Stimulated activated CD8-positive, alpha-beta memory T cell treated with anti-CD3 and anti-CD28 coated beads, Interleukin-4, amount 100 ng/mL, for 1 hour (primary cell): ENCODE results near the gene CCND2.

Source experiments
- DNase-seq, 2 donors: peaks; one replicate each; pipeline ENCODE4 v3.0.0-alpha.2; 2020; ENCODE audit warnings: low read depth in 2 of 2, low spot score in 1 of 2

CCND2 gene

DNA sequence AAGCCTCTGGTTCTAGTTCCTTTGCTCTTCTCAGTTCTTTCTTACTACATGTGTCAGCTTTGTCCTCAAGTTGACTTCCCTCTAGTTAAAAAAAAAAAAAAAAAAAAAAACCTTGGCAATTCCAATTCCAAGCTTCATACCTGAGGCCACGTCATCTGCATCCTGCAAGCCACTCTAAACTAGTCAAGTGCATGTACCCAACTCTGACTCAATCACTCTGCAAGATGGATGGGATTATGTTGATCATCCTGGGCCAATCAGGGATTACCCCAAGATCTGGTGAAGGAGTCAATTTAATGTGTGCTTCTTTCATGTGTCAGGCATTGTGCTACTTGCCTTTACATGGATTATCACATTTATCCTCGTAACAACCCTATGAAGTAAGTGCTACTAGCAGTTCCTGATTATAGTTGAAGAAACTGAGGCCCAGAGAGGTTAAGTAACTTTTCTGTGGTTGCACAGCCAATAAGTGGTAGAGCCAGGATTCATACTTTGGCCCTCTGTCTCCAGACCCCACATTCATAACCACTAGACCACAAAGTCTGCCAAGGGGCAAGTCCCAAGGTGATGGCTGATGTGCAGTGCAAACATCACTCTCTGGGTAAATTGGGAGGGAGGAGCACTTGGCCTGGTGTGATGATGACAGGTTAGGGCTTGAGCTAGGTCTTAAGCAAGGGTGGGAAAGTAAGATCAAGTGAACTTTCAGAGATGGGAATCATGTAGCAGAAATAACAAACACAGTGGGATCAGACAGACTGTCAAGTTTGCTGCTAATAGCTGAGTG is 17.3 kb upstream of the CCND2 start:
- no peak for DNase-seq

DNA sequence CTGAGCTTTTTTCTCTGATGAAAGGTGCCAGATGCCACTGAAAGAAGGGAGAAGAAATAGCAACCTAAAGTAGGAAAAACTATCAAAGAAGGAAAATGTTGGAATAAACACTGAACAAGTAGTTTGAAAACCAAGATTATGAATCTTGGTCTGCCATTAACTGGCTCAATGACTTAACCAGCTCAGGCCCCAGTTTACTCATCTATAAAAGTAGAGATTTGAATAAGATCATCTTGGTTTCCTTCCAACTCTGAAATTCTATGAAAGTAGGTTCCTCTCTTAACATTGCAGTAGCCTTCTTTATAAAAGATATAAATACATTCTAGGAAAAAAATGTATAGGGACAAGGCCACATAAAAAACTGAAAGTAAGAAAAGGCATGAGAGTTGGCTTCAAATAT is 16.1 kb upstream of the CCND2 start:
- DNase-seq: no peak

DNA sequence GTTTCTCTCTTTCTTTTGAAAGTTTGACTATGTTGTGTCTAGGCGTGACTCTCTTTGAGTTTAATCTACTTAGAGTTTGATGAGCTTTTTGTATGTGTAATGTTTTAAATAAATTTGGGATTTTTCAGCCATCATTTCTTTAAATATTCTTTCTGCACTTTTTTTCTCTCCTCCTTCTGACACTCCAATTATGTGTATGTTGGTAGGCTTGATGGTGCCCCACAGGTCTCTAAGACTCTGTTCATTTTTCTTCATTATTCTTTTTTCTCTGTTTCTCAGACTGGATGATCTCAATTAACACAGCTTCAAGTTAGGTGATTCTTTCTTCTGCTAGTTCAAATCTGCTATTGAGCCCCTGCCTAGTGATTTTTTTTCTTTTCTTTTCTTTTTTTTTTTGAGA is 14.5 kb upstream of the CCND2 start:
- DNase-seq: no peak

DNA sequence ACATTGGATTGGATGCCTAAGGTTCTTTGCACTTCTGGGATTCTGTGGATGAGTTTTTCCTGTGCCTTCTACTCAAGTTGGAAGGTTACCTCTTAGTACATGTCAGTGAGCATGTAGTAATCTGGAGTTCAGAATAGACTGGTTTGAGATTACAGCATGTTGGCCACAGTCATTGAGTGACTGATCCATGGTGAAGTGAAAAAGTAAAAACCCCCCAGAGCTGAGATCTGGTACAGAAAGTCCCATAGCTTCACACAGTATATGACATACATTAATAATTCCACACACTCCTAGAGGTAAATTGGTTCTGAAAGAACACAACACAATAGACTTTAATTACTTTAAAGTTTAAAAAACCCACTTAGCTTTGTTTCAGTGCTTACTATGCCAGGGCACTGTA is 11.9 kb upstream of the CCND2 start:
- DNase-seq: no peak

DNA sequence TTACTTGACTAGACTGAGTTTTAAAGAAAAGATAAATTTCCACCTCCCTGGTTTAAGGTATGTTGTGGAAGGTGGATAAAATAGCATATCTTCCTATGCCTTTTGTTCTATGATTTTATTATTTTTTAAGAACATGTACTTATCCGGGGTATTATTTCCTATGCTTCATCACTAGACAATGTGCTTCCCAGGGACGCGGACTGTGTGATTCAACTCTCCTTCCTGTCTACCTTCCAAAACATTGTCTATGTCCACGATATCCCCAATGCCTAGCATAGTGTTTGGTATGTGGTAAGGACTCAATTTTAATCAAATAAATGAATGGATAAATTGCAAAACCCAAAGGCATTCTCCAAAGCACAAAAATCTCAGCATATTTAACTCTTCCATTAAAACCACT is 8.3 kb upstream of the CCND2 start:
- DNase-seq: no peak

DNA sequence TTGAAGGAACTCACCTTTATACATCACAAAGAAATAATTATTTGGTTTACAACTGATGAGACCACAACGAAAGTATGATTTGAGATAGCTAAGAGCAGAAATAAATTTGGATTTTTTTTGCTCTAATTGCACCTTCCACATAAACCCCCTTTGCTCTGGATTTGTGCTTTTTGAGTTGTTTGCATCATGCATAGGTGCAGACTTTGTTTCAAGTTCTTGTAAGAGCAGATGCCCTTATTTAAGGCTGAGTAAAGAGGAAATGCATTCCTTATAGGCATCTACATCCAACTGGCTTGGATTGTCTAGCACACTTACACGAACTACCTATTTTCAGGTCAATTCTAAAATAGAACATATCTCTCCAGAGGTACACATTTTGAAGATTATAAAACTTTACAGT is 6.6 kb upstream of the CCND2 start:
- DNase-seq: no peak

DNA sequence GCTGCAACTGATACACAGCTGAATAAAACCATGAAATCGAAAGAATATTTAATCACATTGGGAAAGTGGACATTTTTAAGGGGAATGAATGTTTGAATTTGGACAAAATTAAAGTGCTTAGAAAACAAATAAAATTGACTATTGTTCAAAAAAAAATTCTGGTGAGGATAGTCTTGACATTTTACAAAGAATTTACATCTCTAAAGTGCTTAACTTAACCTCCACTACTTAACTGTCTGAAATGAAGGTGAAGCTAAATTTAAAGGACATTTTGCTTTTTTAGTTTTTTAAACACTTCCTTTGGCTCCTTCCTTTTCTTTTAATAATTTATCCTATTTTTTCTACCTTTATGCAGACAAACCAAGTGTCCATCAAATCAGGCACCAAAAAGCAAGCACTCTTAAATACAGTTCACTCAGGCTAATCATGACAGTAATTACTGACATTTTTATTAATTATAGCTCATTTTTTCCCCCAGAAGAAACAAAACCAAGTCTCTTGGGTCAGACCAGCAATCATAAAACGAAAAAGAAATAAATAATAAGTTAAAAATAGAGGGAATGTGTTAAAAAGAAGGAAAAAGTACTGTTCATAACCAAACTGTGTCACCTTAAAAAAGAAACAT is 5.7 kb upstream of the CCND2 start:
- no peak for DNase-seq

DNA sequence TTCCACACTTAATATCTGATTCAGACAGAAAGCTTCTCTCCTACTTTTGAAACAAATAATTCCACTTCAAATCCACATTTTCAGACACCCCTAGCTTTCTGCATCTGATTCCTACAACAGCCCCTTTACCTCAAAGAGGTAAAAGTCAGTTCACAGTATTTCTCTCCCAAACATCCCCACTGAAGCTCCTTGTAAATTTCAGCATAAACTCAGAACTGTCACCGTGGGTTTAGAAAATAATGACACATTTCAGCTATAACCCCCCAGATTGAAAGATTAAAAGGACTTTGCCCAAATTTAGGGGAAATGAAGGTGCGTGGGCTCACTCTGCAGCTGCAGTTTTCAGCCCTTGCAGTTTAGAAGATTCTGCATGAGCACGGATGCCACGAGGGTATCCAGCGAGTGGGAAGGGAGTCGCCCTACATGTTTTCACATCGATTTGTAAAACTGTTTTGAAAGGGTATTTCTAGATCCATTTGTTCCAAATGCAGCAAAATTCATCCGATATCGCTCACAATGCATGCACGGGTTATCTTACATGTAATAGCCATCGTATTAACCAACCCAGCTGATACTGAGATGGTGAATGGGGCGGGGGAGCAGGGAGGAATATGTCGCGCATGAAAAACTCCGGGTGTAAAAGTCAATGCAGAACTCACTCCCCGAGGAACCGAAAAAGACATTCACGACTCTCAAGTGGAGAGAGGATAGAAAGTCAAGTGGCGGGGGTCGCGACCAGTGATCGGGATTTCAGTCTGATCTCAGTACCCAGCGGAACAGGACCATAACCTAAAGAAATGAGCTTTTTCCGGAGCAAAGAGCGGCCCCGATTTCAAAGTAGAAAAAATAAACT is 5.0 kb upstream of the CCND2 start:
- no peak for DNase-seq

DNA sequence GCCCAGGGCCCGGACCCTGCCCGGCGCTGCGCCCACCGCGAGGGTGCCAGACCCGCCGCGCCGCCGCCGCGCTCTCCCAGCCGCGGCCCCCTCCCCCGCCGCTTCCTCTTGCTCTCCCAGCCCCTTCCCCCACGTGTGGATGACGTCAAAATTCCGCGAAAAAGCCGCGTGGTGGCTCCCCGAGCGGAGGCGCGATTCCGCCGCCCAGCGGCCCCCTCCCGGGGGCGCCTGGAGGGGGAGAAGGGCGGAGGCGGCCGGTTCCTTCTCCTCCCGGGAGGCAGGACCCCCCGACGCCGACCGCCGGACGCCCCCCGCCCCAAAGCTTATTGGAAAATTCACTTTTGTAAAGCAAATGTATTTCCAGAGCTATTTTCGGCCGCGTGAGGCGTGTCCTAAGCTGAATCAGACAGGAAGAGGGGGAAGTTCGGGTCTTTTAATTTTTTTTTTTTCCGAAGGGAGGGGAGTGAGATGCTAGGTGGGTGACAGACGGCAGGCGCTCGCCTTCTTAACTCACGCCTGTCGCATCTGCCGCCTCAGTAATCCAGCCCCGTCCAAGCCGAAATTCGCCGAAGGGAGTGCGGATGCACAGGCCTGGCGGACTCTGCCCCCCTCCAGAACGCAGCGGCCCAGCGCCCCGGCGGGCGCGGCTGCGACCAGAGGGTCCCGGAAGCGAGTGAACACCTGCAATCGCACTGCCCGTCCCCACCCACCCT is 4.1 kb upstream of the CCND2 start:
- peak; percentile 86 to 87 for DNase-seq

DNA sequence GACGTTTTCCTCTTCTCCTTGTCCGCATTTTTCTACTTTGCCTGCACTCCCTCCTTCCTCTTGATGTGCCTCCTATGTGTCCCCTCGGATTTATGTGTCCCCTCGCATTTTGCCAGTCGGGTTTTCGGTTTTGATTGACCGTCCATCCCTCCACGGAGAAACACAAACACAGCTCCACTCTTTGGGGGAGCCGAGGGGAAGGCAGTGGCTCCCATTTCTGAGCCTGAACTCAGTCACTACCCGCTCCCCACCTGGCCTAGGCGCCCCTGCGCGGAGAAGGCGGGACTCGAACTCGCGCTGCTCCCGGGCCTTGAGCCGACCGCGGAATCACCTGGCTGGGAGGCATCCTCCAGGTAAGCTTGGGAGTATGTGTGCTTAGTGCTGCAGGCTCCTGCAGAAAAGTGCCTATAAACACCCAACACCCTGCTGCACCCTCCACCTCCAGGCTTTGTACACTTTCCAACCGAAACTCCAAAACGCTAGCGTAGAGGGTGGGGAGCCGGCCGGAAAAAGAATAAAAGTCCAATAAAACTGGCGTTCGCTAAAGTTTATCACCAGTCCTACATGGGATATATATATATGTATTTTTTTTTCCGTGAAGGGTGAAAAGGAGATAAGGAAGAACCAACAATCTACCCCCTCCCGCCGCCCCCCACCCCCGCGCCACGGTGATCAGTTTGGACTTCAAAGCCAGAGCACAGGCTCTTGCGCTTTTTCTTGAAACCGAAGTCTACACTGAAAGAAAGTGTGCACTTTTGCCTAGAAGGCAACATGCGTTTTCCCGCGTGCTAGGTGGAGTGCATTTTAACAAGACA is 3.3 kb upstream of the CCND2 start:
- no peak for DNase-seq

DNA sequence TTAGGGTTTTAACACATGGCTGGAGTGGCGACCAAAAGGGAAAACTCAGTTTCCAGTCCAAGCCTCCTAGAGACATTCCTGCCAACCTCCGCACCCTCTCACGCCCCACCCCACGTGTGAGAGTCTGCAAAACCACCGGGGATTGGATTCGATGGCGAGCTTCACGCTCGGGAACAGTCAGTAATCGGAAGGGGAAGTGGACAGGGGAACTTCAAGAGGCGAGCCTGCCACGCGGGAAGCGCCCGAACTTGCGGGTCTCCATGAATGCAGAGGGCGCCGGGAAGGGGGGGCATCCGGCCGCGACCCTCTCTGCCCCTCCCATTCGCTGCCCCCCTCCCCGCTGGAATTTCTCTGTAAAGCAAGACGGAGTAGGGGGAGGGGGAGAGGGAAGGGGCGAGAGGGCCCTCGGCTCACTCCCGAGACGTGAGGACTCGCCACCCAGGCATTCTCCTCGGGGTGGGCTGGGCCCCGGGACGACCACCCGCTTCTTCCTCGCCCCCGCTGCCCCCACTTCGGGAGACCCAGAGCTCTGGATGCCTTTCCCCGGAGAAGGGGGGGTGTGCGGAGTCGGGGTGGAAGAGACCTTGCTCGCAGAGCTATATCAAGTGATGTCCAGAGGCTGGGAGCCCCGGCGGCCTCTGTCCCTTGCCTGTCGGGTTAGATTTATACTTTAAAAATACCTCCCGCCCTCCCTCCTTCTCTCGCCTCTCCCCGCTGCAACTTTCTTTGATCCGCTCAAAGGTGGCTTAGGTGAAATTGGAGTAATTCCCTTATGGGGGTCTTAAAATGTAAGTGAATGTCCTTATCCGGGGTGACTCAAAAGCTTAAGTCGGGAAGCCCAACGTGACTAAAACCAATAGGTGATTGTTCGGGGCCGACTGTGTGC is 2.5 kb upstream of the CCND2 start:
- DNase-seq: no peak

DNA sequence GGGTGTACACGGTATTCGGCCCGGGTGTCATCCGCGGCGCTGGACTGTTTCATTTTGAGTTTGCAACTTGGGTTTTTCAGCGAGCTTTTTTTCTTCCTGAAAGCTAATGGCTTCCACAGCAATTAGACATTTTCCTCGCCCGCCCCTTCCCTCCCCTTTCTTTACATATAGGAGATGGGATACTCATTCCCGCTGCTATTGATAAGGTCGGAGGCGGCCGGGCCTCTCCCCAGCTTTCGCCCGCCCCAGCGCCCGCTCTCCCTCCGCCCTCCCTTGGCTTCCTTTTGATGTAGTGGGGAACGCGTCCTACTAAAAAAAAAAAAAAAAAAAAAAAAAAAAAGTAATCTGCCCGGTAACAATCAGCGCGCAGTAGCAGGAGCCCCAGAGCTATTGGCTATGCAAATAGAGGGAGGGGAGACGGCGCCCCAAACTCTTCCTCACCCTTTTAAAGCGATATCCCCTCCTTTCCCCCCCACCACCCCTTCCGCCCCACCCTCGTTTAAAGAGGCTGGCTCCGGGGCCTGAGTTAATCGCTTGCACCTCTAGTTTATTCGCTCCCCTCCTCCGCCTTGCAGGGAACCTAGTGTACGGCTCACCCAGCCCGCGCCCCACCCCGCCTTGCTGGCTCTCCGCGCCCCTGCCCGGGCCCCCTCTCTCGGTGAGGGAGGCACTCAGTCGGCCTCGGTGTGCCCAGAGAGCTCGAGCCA is 1.7 kb upstream of the CCND2 start:
- DNase-seq: peak in 1 of 2 donors; percentile 80

DNA sequence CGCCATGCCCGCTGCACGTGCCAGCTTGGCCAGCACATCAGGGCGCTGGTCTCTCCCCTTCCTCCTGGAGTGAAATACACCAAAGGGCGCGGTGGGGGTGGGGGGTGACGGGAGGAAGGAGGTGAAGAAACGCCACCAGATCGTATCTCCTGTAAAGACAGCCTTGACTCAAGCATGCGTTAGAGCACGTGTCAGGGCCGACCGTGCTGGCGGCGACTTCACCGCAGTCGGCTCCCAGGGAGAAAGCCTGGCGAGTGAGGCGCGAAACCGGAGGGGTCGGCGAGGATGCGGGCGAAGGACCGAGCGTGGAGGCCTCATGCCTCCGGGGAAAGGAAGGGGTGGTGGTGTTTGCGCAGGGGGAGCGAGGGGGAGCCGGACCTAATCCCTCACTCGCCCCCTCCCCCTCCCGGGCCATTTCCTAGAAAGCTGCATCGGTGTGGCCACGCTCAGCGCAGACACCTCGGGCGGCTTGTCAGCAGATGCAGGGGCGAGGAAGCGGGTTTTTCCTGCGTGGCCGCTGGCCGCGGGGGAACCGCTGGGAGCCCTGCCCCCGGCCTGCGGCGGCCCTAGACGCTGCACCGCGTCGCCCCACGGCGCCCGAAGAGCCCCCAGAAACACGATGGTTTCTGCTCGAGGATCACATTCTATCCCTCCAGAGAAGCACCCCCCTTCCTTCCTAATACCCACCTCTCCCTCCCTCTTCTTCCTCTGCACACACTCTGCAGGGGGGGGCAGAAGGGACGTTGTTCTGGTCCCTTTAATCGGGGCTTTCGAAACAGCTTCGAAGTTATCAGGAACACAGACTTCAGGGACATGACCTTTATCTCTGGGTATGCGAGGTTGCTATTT is 914 bp upstream of the CCND2 start:
- DNase-seq: no peak

DNA sequence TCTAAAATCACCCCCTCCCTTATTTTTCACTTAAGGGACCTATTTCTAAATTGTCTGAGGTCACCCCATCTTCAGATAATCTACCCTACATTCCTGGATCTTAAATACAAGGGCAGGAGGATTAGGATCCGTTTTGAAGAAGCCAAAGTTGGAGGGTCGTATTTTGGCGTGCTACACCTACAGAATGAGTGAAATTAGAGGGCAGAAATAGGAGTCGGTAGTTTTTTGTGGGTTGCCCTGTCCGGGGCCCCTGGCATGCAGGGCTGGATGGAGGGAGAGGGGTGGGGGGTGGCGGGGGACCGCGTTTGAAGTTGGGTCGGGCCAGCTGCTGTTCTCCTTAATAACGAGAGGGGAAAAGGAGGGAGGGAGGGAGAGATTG is 300 bp upstream of the CCND2 start:
- no peak for DNase-seq

DNA sequence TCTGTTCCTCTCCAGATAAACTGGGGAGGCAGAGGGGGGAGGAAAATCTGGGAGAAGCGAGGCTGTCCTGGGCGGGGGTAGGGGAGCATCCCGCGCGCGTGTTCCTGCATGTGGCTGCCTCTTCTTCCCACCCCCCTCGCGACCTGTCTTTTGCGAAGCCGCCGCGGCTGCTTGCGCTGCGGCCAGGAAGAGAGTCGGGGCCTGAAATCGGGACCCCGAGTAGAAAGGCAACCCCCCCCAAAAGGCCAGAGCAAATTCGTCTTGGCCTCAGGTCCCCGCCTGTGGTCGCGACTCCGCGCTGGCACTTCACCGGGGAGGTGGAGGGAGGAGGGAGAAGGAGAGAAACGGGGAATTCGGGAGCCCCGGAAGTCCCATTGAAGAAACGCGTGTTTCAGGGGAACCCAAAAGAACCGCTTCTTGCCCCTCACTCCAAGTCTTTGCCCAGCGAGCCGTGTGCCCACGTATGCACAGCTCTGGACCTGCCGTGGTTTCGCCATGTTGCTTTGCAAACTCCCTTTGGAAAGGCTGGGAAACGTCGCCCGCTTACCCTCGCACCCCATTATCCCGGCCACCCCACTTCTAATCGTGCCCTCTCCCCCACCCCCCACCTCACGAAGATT is 944 bp downstream of the CCND2 start:
- DNase-seq: no peak

DNA sequence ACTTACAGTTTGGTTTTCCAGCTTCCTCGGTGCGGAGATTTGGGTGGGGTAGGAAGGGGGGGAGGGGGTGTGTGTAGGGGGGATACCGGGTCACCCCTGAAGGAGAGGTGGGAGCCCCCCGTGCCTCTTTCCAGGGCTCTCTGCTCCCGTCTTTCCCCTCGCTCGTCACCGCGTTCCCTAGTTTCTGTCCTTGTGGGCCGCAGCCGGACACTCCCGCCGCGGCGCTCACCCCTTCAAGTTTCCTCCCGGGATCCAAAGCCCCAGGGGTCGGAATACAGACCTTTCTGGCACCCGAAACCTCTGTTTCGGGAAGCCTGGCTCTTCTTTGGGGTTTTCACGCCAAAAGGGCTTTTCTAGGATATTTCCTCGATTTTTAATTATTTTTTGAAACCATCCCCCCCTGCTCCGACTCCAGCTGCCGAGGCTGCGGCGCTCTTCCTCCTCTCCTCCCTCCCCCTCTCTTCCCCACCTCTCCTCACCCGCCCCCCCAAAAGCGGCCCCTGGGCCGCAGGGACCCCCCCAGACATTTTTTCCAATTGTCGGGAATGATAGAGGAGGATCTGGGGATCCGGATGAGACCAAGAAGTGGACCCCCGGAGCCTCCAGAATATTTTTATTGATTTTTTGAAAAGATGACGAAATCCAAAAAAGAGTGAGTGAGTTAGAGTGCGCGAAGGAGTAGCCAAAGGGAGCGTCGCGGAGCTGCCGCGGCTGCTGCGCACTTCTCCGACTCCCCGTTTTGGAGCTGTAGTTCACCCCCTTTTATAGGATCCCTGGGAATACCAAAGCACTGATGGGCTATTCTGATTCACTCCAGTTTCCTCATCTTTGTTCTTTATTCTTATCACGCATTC is 1.7 kb downstream of the CCND2 start:
- no peak for DNase-seq

DNA sequence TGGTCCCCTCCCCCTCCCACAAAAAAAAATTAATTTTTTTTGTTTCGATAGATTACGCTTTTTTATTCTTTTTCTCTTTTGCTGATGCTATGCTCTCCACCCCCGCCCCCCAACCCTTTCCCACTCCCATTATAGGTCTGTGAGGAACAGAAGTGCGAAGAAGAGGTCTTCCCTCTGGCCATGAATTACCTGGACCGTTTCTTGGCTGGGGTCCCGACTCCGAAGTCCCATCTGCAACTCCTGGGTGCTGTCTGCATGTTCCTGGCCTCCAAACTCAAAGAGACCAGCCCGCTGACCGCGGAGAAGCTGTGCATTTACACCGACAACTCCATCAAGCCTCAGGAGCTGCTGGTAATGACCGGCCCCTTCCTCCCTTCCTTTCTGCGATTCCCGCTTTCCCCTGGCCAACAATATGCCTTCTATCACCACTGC is 2.3 kb downstream of the CCND2 start:
- no peak for DNase-seq
